CD14-positive monocyte (primary cell): Measurements from ENCODE around the gene PSMG4. TPM values are rescaled to one million over a fixed set of nuclear protein-coding genes. Genes with fewer than 3 reads are reported as not detected.

Experiments
- DNase-seq, 3 donors: peaks; one replicate each; pipeline ENCODE4 v3.0.0-alpha.2; 2011 to 2022
- H2AFZ ChIP-seq: 2 replicates; pipeline ENCODE4 v1.6.0; 2012; ENCODE audit warnings: mild to moderate bottlenecking, low read depth, low read length, inconsistent platforms; ENCODE audit not compliant: insufficient read depth, poor library complexity, severe bottlenecking
- H3K27ac ChIP-seq, 2 donors: 1 replicate in 1 of 2; 2 replicates in 1 of 2; pipeline ENCODE4 v1.5.1; 2012 to 2013; ENCODE audit warnings: low read length in 2 of 2, control low read depth in 1 of 2, inconsistent platforms in 1 of 2, low read depth in 1 of 2, mild to moderate bottlenecking in 1 of 2
- H3K27me3 ChIP-seq, 2 donors: one replicate each; pipeline versions ENCODE4 v1.6.0 to v1.6.1; 2011 to 2013; ENCODE audit warnings: low read length in 2 of 2; ENCODE audit not compliant: control insufficient read depth in 2 of 2, insufficient read depth in 2 of 2
- H3K36me3 ChIP-seq, 2 donors: replicated peaks in 1 of 2; 1 replicate in 1 of 2; 2 replicates in 1 of 2; pipeline versions ENCODE4 v1.5.1 to v1.6.1; 2012 to 2013; ENCODE audit warnings: low read length in 2 of 2, control low read depth in 1 of 2, inconsistent platforms in 1 of 2, mild to moderate bottlenecking in 1 of 2; ENCODE audit not compliant: insufficient read depth in 2 of 2, control insufficient read depth in 1 of 2
- H3K4me1 ChIP-seq, 2 donors: 1 replicate in 1 of 2; 2 replicates in 1 of 2; pipeline versions ENCODE4 v1.5.1 to v1.6.1; 2012 to 2013; ENCODE audit warnings: low read length in 2 of 2, control low read depth in 1 of 2, inconsistent platforms in 1 of 2, mild to moderate bottlenecking in 1 of 2, moderate library complexity in 1 of 2; ENCODE audit not compliant: insufficient read depth in 2 of 2, control insufficient read depth in 1 of 2
- H3K4me2 ChIP-seq: replicated peaks from 2 replicates; pipeline ENCODE3; 2012; ENCODE audit warnings: low read length, moderate library complexity, mild to moderate bottlenecking; ENCODE audit not compliant: poor library complexity, severe bottlenecking; ENCODE audit errors: extremely low read depth
- H3K4me3 ChIP-seq, 3 experiments: fragments of 200-600 bp in 1 of 3; sonication (generic) in 1 of 3; replicated peaks in 1 of 3; 1 replicate in 2 of 3; 2 replicates in 1 of 3; pipeline ENCODE4 v1.5.1; 2011 to 2013; ENCODE audit warnings: low read length in 3 of 3, mild to moderate bottlenecking in 3 of 3, control low read depth in 2 of 3, low read depth in 2 of 3, inconsistent platforms in 1 of 3, moderate library complexity in 1 of 3
- H3K79me2 ChIP-seq: 2 replicates; pipeline ENCODE4 v1.6.0; 2012; ENCODE audit warnings: mild to moderate bottlenecking, control low read depth, inconsistent platforms, low read length, moderate library complexity; ENCODE audit not compliant: insufficient read depth
- H3K9ac ChIP-seq: 2 replicates; pipeline ENCODE4 v1.6.0; 2017; ENCODE audit warnings: low read length, mild to moderate bottlenecking; ENCODE audit not compliant: insufficient read depth, poor library complexity, severe bottlenecking
- H3K9me3 ChIP-seq, 2 donors: replicated peaks in 1 of 2; 1 replicate in 1 of 2; 2 replicates in 1 of 2; pipeline versions ENCODE4 v1.5.1 to v1.6.1; 2012 to 2013; ENCODE audit warnings: low read length in 2 of 2, control low read depth in 1 of 2; ENCODE audit not compliant: control insufficient read depth in 1 of 2, insufficient read depth in 1 of 2
- H4K20me1 ChIP-seq: 2 replicates; pipeline ENCODE4 v1.6.0; 2012; ENCODE audit warnings: mild to moderate bottlenecking, low read length, control low read depth, moderate library complexity; ENCODE audit not compliant: insufficient read depth
- H3K27ac Mint-ChIP-seq, 7 donors: one replicate each; pipeline ENCODE4 v1.8.0; 2020; ENCODE audit warnings: mild to moderate bottlenecking in 7 of 7, mixed read lengths in 7 of 7, moderate library complexity in 6 of 7, inconsistent platforms in 2 of 7
- H3K27me3 Mint-ChIP-seq, 3 donors: one replicate each; pipeline ENCODE4 v1.8.0; 2021 to 2022; ENCODE audit warnings: low read depth in 3 of 3, mild to moderate bottlenecking in 3 of 3, mixed read lengths in 3 of 3, moderate library complexity in 3 of 3, inconsistent platforms in 1 of 3
- H3K36me3 Mint-ChIP-seq, 2 donors: one replicate each; pipeline ENCODE4 v1.8.0; 2020; ENCODE audit warnings: mixed read lengths in 2 of 2, inconsistent platforms in 1 of 2, mild to moderate bottlenecking in 1 of 2
- H3K4me1 Mint-ChIP-seq: one replicate; pipeline ENCODE4 v1.8.0; 2020; ENCODE audit warnings: mild to moderate bottlenecking, mixed read lengths
- H3K4me3 Mint-ChIP-seq, 2 donors: one replicate each; pipeline ENCODE4 v1.8.0; 2020; ENCODE audit warnings: mild to moderate bottlenecking in 2 of 2, mixed read lengths in 2 of 2, moderate library complexity in 1 of 2
- H3K9me3 Mint-ChIP-seq, 7 donors: one replicate each; pipeline ENCODE4 v1.8.0; 2020 to 2022; ENCODE audit warnings: mixed read lengths in 7 of 7, mild to moderate bottlenecking in 6 of 7, moderate library complexity in 6 of 7, inconsistent platforms in 2 of 7
- WGBS: methylation state at CpG from one replicate; pipeline ENCODE4 v1.1.5; 2013; ENCODE audit warnings: missing lambda C conversion rate; ENCODE audit not compliant: insufficient coverage; 5-methylcytosine and 5-hydroxymethylcytosine counted together
- intact Hi-C, 2 donors: fragments of 100-400 bp; cut with micrococcal nuclease; formaldehyde crosslinking; loops; one replicate each; pipeline versions ENCODE4 v1.15.0 to v1.15.1; 2023
- polyA plus RNA-seq, 3 donors: library from polyadenylated mRNA; depleted of rRNA in 1 of 3; unstranded in 2 of 3; stranded (reverse) in 1 of 3; fragments of 300-500 nt in 2 of 3; fragments of >200 nt in 1 of 3; fragmentation: Illumina TruSeq in 2 of 3; gene quantifications; 1 replicate in 2 of 3; 2 replicates in 1 of 3; pipeline ENCODE4 v1.2.3, GENCODE V29; 2012 to 2021
- TF ChIP-seq, protein P1 (sequence below): fragments of 200-600 bp; IDR thresholded peaks from one replicate; pipeline ENCODE4 v1.8.0; 2022; ENCODE audit warnings: antibody characterized with exemption, mild to moderate bottlenecking

The PSMG4 gene
- polyA plus RNA-seq, 3 donors: 23.6 to 31.1 (median 27.9) TPM

- no peak overlapping the region for H3K27ac ChIP-seq
- H2AFZ ChIP-seq: no peak overlapping the region
- TF ChIP-seq, protein P1, sequence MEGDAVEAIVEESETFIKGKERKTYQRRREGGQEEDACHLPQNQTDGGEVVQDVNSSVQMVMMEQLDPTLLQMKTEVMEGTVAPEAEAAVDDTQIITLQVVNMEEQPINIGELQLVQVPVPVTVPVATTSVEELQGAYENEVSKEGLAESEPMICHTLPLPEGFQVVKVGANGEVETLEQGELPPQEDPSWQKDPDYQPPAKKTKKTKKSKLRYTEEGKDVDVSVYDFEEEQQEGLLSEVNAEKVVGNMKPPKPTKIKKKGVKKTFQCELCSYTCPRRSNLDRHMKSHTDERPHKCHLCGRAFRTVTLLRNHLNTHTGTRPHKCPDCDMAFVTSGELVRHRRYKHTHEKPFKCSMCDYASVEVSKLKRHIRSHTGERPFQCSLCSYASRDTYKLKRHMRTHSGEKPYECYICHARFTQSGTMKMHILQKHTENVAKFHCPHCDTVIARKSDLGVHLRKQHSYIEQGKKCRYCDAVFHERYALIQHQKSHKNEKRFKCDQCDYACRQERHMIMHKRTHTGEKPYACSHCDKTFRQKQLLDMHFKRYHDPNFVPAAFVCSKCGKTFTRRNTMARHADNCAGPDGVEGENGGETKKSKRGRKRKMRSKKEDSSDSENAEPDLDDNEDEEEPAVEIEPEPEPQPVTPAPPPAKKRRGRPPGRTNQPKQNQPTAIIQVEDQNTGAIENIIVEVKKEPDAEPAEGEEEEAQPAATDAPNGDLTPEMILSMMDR: no peak
- no peak overlapping the region for H3K4me2 ChIP-seq
- Mint-ChIP-seq H3K4me3 (no peak overlapping the region), H3K27me3 (peaks cover 3 to 6% (median 4%) of the 10 kb centered on the region in 3 donors), H3K4me1 (no peaks in the 10 kb centered on the region), H3K9me3 (peaks cover 0 to 1% (median 0%) of the 10 kb centered on the region in 7 donors), H3K27ac (no peak overlapping the region), H3K36me3 (no peaks in the 10 kb centered on the region)
- H3K79me2 ChIP-seq: no peaks in the 10 kb centered on the region
- intact Hi-C loops: no loop called here
- 98% methylated on average over 16 of the region's 26 CpGs for WGBS
- H3K4me1 ChIP-seq: no peaks in the 10 kb centered on the region
- DNase-seq: no peak
- H3K9ac ChIP-seq: no peak overlapping the region
- H4K20me1 ChIP-seq: no peaks in the 10 kb centered on the region
- no peaks in the 10 kb centered on the region for H3K9me3 ChIP-seq
- no peaks in the 10 kb centered on the region for H3K27me3 ChIP-seq
- no peaks in the 10 kb centered on the region for H3K36me3 ChIP-seq
- H3K4me3 ChIP-seq: no peak overlapping the region
Measured at GRCh38 chr6:3293271-3294155, 34.8 kb downstream of the PSMG4 start.

DNA sequence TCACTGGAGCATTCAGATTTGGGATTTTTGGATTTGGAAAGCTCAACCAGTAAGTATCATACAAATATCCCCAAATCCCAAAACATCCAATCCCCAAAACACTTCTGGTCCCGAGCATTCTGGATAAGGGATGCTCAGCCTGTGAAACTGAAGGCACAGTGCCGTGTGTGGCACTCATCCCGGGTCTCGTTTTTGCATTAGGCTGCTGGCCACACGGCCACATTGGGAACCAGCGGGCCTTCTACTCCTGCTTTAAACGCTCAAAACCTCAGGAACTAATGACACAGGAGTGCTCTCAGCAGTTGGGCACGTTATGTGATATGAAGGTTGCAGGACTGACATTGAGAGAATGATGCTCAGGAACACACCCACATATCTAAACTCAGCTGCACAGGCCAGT, 35.6 kb downstream of the PSMG4 start:
- H3K4me2 ChIP-seq: no peak overlapping the region
- no peaks in the 10 kb centered on the region for H3K4me1 Mint-ChIP-seq
- H3K9ac ChIP-seq: no peak overlapping the region
- H3K79me2 ChIP-seq: no peaks in the 10 kb centered on the region
- no peaks in the 10 kb centered on the region for H4K20me1 ChIP-seq
- TF ChIP-seq, protein P1: no peak
- H3K27ac ChIP-seq: no peak overlapping the region
- H3K4me1 ChIP-seq: no peaks in the 10 kb centered on the region
- no peaks in the 10 kb centered on the region for H3K9me3 ChIP-seq
- no peak for DNase-seq
- H3K27me3 Mint-ChIP-seq: peaks cover 3 to 8% (median 4%) of the 10 kb centered on the region in 3 donors
- H3K9me3 Mint-ChIP-seq: peaks cover 0 to 1% (median 0%) of the 10 kb centered on the region in 7 donors
- H3K27me3 ChIP-seq: no peaks in the 10 kb centered on the region
- H3K4me3 ChIP-seq: no peak overlapping the region
- intact Hi-C loops: no loop called here
- H3K4me3 Mint-ChIP-seq: no peak overlapping the region
- no peak overlapping the region for H3K27ac Mint-ChIP-seq
- no peaks in the 10 kb centered on the region for H3K36me3 ChIP-seq
- no peak overlapping the region for H2AFZ ChIP-seq
- WGBS: 91% methylated on average over 7 of the region's 8 CpGs
- H3K36me3 Mint-ChIP-seq: no peaks in the 10 kb centered on the region
